Astrocyte (in vitro differentiated cells and primary cell): ENCODE data around the gene GNG2.

Experiments used
- CTCF ChIP-seq: IDR thresholded peaks from 2 replicates; pipeline ENCODE4 v1.5.1; 2011; ENCODE audit warnings: low read depth, mild to moderate bottlenecking, inconsistent platforms, low read length, moderate library complexity; ENCODE audit not compliant: insufficient read depth
- EZH2 ChIP-seq: IDR thresholded peaks from 2 replicates; pipeline ENCODE4 v1.6.1; 2012; ENCODE audit warnings: mild to moderate bottlenecking, low read length, inconsistent platforms; ENCODE audit not compliant: insufficient read depth

GRCh38 chr14:51860825-51861499, 550 bp downstream of the GNG2 start:
- no peak for TF ChIP-seq CTCF
- no peak for TF ChIP-seq EZH2
